Activated naive CD4-positive, alpha-beta T cell treated with anti-CD3 and anti-CD28 coated beads for 36 hours (primary cell): Measurements from ENCODE around the gene DNER. TPM values are rescaled to one million over a fixed set of nuclear protein-coding genes. Genes with fewer than 3 reads are reported as not detected.

Experiments
- CTCF ChIA-PET: fragments of 350-600 bp; sonication (Branson Sonifier 250); formaldehyde crosslinking; loops from one replicate; lab custom pipeline; 2021; ENCODE audit warnings: antibody characterized with exemption; lab: Charles Lee
- DNase-seq: peaks from one replicate; pipeline ENCODE4 v3.0.0-alpha.2; 2020
- H3K27ac Mint-ChIP-seq: one replicate; pipeline ENCODE4 v1.8.0; 2021; ENCODE audit warnings: mild to moderate bottlenecking, mixed read lengths
- H3K27me3 Mint-ChIP-seq: one replicate; pipeline ENCODE4 v1.8.0; 2021; ENCODE audit warnings: low read depth, mixed read lengths
- H3K36me3 Mint-ChIP-seq: one replicate; pipeline ENCODE4 v1.8.0; 2021; ENCODE audit warnings: low read depth, mixed read lengths
- H3K4me1 Mint-ChIP-seq: one replicate; pipeline ENCODE4 v1.8.0; 2021; ENCODE audit warnings: low read depth, mixed read lengths
- H3K4me3 Mint-ChIP-seq: one replicate; pipeline ENCODE4 v1.8.0; 2021; ENCODE audit warnings: mild to moderate bottlenecking, moderate library complexity, mixed read lengths
- H3K9me3 Mint-ChIP-seq: one replicate; pipeline ENCODE4 v1.8.0; 2021; ENCODE audit warnings: mixed read lengths
- intact Hi-C: fragments of 100-400 bp; cut with micrococcal nuclease; formaldehyde crosslinking; loops from one replicate; pipeline ENCODE4 v1.15.1; 2023
- total RNA-seq, 2 experiments: library from RNA; stranded (reverse); gene quantifications; one replicate each; pipeline ENCODE4 v1.2.3, GENCODE V29; 2021

Gene DNER
- total RNA-seq, 2 experiments from 2014 or later: not detected

GRCh38 chr2:229372207-229372606, 342.1 kb downstream of the DNER start:
- no peaks in the 10 kb centered on the region for H3K4me1 Mint-ChIP-seq

GRCh38 chr2:229371086-229371485, 343.3 kb downstream of the DNER start:
- no peak for DNase-seq
- Mint-ChIP-seq H3K4me3 (no peak overlapping the region), H3K9me3 (no peaks in the 10 kb centered on the region), H3K27ac (no peak overlapping the region), H3K36me3 (no peaks in the 10 kb centered on the region), H3K27me3 (peaks cover 3% of the 10 kb centered on the region), H3K4me1 (no peaks in the 10 kb centered on the region)
- intact Hi-C loops: no loop called here
- CTCF ChIA-PET: interaction anchor here (0.6 kb wide), 1 partner anchor 16 kb away, joined by 4 read pairs; no protein-coding TSS in a partner anchor

More at GRCh38 chr2:229372207-229372606, 342.1 kb downstream of the DNER start:
- Mint-ChIP-seq H3K27ac (no peak overlapping the region), H3K9me3 (no peaks in the 10 kb centered on the region), H3K27me3 (peaks cover 3% of the 10 kb centered on the region), H3K4me3 (no peak overlapping the region), H3K36me3 (no peaks in the 10 kb centered on the region)
- DNase-seq: no peak
- CTCF ChIA-PET: no interaction called here
- intact Hi-C loops: no loop called here

- intact Hi-C loops: no loop called here
- H3K9me3 Mint-ChIP-seq: no peaks in the 10 kb centered on the region
- H3K4me3 Mint-ChIP-seq: no peak overlapping the region
- CTCF ChIA-PET: interaction anchor here (0.6 kb wide), 2 partner anchors 16 to 97 kb away, joined by 3 to 4 read pairs; no protein-coding TSS in a partner anchor
- no peak for DNase-seq
- no peaks in the 10 kb centered on the region for H3K4me1 Mint-ChIP-seq
- no peak overlapping the region for H3K27ac Mint-ChIP-seq
- H3K27me3 Mint-ChIP-seq: peaks cover 3% of the 10 kb centered on the region
- no peaks in the 10 kb centered on the region for H3K36me3 Mint-ChIP-seq
Measured at GRCh38 chr2:229370509-229370908, 343.8 kb downstream of the DNER start.

GRCh38 chr2:229363185-229363814, 351.1 kb downstream of the DNER start:
- Mint-ChIP-seq H3K27ac (no peak overlapping the region), H3K36me3 (no peaks in the 10 kb centered on the region), H3K4me1 (no peaks in the 10 kb centered on the region), H3K4me3 (no peak overlapping the region), H3K27me3 (no peaks in the 10 kb centered on the region), H3K9me3 (no peaks in the 10 kb centered on the region)
- intact Hi-C loops: no loop called here
- CTCF ChIA-PET: no interaction called here
- no peak for DNase-seq

GRCh38 chr2:229350883-229351282, 363.5 kb downstream of the DNER start:
- H3K36me3 Mint-ChIP-seq: no peaks in the 10 kb centered on the region
- no peaks in the 10 kb centered on the region for H3K4me1 Mint-ChIP-seq
- no peak overlapping the region for H3K4me3 Mint-ChIP-seq
- H3K9me3 Mint-ChIP-seq: peaks cover 1% of the 10 kb centered on the region
- intact Hi-C loops: no loop called here
- no peak for DNase-seq
- CTCF ChIA-PET: interaction anchor here (0.6 kb wide), 1 partner anchor 11 kb away, joined by 3 read pairs; no protein-coding TSS in a partner anchor
- no peak overlapping the region for H3K27ac Mint-ChIP-seq
- no peaks in the 10 kb centered on the region for H3K27me3 Mint-ChIP-seq

- CTCF ChIA-PET: interaction anchor here (0.6 kb wide), 1 partner anchor 11 kb away, joined by 3 read pairs; no protein-coding TSS in a partner anchor
- H3K4me1 Mint-ChIP-seq: no peaks in the 10 kb centered on the region
- no peaks in the 10 kb centered on the region for H3K27me3 Mint-ChIP-seq
- intact Hi-C loops: no loop called here
- no peak overlapping the region for H3K4me3 Mint-ChIP-seq
- H3K27ac Mint-ChIP-seq: no peak overlapping the region
- H3K9me3 Mint-ChIP-seq: peaks cover 1% of the 10 kb centered on the region
- no peaks in the 10 kb centered on the region for H3K36me3 Mint-ChIP-seq
- DNase-seq: no peak
Measured at GRCh38 chr2:229350117-229350805, 364.1 kb downstream of the DNER start.

- CTCF ChIA-PET: no interaction called here
- intact Hi-C loops: loop anchor here (10.0 kb wide), 1 partner anchor 367 kb away; the partner anchor contains the start of gene DNER
- no peak overlapping the region for H3K27ac Mint-ChIP-seq
- no peak overlapping the region for H3K4me3 Mint-ChIP-seq
- no peak for DNase-seq
- peaks cover 1% of the 10 kb centered on the region for H3K9me3 Mint-ChIP-seq
- H3K4me1 Mint-ChIP-seq: no peaks in the 10 kb centered on the region
- H3K36me3 Mint-ChIP-seq: no peaks in the 10 kb centered on the region
- no peaks in the 10 kb centered on the region for H3K27me3 Mint-ChIP-seq
Measured at GRCh38 chr2:229348128-229348527, 366.2 kb downstream of the DNER start.

GRCh38 chr2:229346816-229347540, 367.4 kb downstream of the DNER start:
- intact Hi-C loops: loop anchor here (10.0 kb wide), 1 partner anchor 368 kb away; the partner anchor contains the start of gene DNER
- Mint-ChIP-seq H3K27me3 (no peaks in the 10 kb centered on the region), H3K9me3 (peaks cover 1% of the 10 kb centered on the region), H3K4me3 (no peak overlapping the region), H3K4me1 (no peaks in the 10 kb centered on the region), H3K36me3 (no peaks in the 10 kb centered on the region), H3K27ac (no peak overlapping the region)
- no peak for DNase-seq
- CTCF ChIA-PET: interaction anchor here (0.6 kb wide), 1 partner anchor 399 kb away, joined by 3 read pairs; no protein-coding TSS in a partner anchor

- Mint-ChIP-seq H3K4me3 (no peak overlapping the region), H3K36me3 (no peaks in the 10 kb centered on the region), H3K27me3 (no peaks in the 10 kb centered on the region), H3K9me3 (peaks cover 1% of the 10 kb centered on the region), H3K4me1 (no peaks in the 10 kb centered on the region), H3K27ac (no peak overlapping the region)
- intact Hi-C loops: loop anchor here (10.0 kb wide), 1 partner anchor 370 kb away; the partner anchor contains the start of gene DNER
- no peak for DNase-seq
- CTCF ChIA-PET: no interaction called here
Measured at GRCh38 chr2:229344955-229345354, 369.4 kb downstream of the DNER start.

- Mint-ChIP-seq H3K27ac (no peak overlapping the region), H3K9me3 (no peaks in the 10 kb centered on the region), H3K4me3 (no peak overlapping the region), H3K27me3 (no peaks in the 10 kb centered on the region), H3K4me1 (no peaks in the 10 kb centered on the region), H3K36me3 (no peaks in the 10 kb centered on the region)
- CTCF ChIA-PET: no interaction called here
- no peak for DNase-seq
- intact Hi-C loops: loop anchor here (10.0 kb wide), 1 partner anchor 371 kb away; the partner anchor contains the start of gene DNER
Measured at GRCh38 chr2:229344151-229344551, 370.2 kb downstream of the DNER start.

- CTCF ChIA-PET: no interaction called here
- DNase-seq: no peak
- intact Hi-C loops: loop anchor here (10.0 kb wide), 1 partner anchor 371 kb away; the partner anchor contains the start of gene DNER
- H3K9me3 Mint-ChIP-seq: no peaks in the 10 kb centered on the region
- H3K4me1 Mint-ChIP-seq: no peaks in the 10 kb centered on the region
- no peaks in the 10 kb centered on the region for H3K27me3 Mint-ChIP-seq
- H3K36me3 Mint-ChIP-seq: no peaks in the 10 kb centered on the region
- no peak overlapping the region for H3K4me3 Mint-ChIP-seq
- H3K27ac Mint-ChIP-seq: no peak overlapping the region
Measured at GRCh38 chr2:229343661-229344060, 370.7 kb downstream of the DNER start.

GRCh38 chr2:229342376-229342775, 372.0 kb downstream of the DNER start:
- no peaks in the 10 kb centered on the region for H3K9me3 Mint-ChIP-seq
- intact Hi-C loops: loop anchor here (10.0 kb wide), 1 partner anchor 372 kb away; the partner anchor contains the start of gene DNER
- no peak overlapping the region for H3K4me3 Mint-ChIP-seq
- CTCF ChIA-PET: interaction anchor here (0.9 kb wide), 1 partner anchor 245 kb away, joined by 3 read pairs; no protein-coding TSS in a partner anchor
- no peak overlapping the region for H3K27ac Mint-ChIP-seq
- no peaks in the 10 kb centered on the region for H3K4me1 Mint-ChIP-seq
- peak; percentile 15 for DNase-seq
- H3K36me3 Mint-ChIP-seq: no peaks in the 10 kb centered on the region
- H3K27me3 Mint-ChIP-seq: no peaks in the 10 kb centered on the region
